Measurements from ENCODE around the gene SFXN5. TPM values are rescaled to one million over a fixed set of nuclear protein-coding genes. Genes with fewer than 3 reads are reported as not detected.

SFXN5 gene
- total RNA-seq, 1 experiment from 2014 or later: 31.3 TPM

DNA sequence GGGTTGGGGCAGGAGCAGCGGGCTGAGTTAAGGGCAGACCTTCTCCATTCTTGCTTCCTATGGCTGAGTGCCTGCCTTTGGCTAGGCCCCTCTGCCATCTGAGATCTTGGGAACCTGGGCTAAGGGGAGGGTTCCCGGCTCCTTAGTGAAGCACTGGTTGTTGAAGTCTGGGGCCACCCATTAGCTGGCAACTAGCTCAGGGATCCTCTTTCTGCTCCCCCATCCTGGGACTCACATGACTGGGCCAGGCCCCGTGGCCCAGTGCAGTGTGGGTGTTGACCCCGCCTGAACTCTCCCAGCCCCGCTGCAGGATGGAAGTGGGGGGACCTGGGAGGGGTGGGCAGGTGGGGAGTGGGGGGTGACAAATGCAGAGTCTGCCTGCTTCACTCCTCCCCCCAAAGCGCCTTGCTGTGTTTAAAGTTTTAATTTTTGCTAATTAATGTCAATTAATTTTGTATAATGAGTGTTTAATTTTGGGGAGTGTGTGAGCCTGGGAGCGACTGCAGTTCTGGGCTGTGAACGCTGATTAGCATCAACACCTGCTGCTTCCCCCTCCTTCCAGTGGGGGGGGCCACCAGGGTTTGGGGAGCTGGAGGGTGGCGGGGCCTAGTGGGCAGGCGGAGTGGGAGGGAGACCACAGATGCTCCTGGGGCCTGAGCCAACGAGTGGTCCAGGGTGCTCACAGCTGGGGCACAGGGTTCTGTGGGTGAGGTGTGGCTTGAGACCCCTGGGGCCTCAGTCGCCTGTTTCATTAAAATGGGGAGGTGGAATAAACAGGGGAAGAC is 99.0 kb downstream of the SFXN5 start:
- Histone ChIP-seq H3K4me3 (ENCODE audit: low read depth, low read length) (no peak overlapping the region), H3K9me3 (no peaks in the 10 kb centered on the region), H3K27me3 (replicated peaks; ENCODE audit: control insufficient read depth, insufficient read depth, low read length) (no peaks in the 10 kb centered on the region), H3K36me3 (ENCODE audit: control insufficient read depth, insufficient read depth, low read length) (no peaks in the 10 kb centered on the region), H3K4me1 (no peaks in the 10 kb centered on the region)
- H3K36me3 Mint-ChIP-seq (ENCODE audit: insufficient read depth, unreplicated experiment): no peaks in the 10 kb centered on the region
- intact Hi-C loops (cut with micrococcal nuclease; ENCODE audit: unreplicated experiment): loop anchor here (1.0 to 5.0 kb wide), 3 partner anchors 59 to 205 kb away; no protein-coding TSS in a partner anchor
- ChIA-PET CTCF (interaction anchor here (1.4 kb wide), 1 partner anchor 79 kb away, joined by 38 read pairs; no protein-coding TSS in a partner anchor), POLR2A (no interaction called here)
- no peak for DNase-seq
- H3K4me3 Mint-ChIP-seq (ENCODE audit: unreplicated experiment): no peak overlapping the region
- no peak overlapping the region for H3K27ac Mint-ChIP-seq (ENCODE audit: unreplicated experiment)
- no peaks in the 10 kb centered on the region for H3K9me3 Mint-ChIP-seq (ENCODE audit: unreplicated experiment)
- H3K27me3 Mint-ChIP-seq (ENCODE audit: insufficient read depth, unreplicated experiment): no peaks in the 10 kb centered on the region
- no TSS peak for BruUV-seq (replicated peaks)
- no peaks in the 10 kb centered on the region for H3K4me1 Mint-ChIP-seq (ENCODE audit: low read depth, unreplicated experiment)
- TF ChIP-seq, protein P1, sequence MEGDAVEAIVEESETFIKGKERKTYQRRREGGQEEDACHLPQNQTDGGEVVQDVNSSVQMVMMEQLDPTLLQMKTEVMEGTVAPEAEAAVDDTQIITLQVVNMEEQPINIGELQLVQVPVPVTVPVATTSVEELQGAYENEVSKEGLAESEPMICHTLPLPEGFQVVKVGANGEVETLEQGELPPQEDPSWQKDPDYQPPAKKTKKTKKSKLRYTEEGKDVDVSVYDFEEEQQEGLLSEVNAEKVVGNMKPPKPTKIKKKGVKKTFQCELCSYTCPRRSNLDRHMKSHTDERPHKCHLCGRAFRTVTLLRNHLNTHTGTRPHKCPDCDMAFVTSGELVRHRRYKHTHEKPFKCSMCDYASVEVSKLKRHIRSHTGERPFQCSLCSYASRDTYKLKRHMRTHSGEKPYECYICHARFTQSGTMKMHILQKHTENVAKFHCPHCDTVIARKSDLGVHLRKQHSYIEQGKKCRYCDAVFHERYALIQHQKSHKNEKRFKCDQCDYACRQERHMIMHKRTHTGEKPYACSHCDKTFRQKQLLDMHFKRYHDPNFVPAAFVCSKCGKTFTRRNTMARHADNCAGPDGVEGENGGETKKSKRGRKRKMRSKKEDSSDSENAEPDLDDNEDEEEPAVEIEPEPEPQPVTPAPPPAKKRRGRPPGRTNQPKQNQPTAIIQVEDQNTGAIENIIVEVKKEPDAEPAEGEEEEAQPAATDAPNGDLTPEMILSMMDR (IDR thresholded peaks at IDR 0.05; ENCODE audit: insufficient read depth in 1 of 2, low read depth in 1 of 2, low read length in 1 of 2, severe bottlenecking in 1 of 2, unreplicated experiment in 1 of 2): no peak

DNA sequence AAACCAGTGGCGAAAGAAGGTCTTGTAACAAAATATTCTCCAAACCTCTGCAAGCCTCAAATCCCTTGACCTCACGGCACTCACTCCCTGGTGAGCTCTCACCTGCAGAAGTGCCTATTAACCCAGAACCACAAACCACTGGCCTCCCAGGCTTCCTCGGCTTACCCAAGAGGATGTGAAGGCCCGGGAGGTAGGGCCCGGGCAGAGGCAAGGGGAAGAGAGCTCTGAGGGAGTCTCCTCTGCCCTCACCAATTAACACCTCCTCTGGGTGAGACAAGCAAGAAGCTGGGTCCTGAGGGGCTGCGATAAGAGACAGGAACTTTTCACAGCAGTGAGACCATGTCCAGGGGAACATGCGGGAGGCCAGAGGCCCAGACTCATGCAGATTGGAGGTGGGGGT is 100.5 kb downstream of the SFXN5 start:
- H3K9me3 Mint-ChIP-seq (ENCODE audit: unreplicated experiment): no peaks in the 10 kb centered on the region
- H3K27me3 Mint-ChIP-seq (ENCODE audit: insufficient read depth, unreplicated experiment): no peaks in the 10 kb centered on the region
- TF ChIP-seq, protein P1 (IDR thresholded peaks at IDR 0.05; ENCODE audit: insufficient read depth in 1 of 2, low read depth in 1 of 2, low read length in 1 of 2, severe bottlenecking in 1 of 2, unreplicated experiment in 1 of 2): no peak
- no TSS peak for BruUV-seq (replicated peaks)
- no peak overlapping the region for H3K27ac Mint-ChIP-seq (ENCODE audit: unreplicated experiment)
- no peaks in the 10 kb centered on the region for H3K36me3 Mint-ChIP-seq (ENCODE audit: insufficient read depth, unreplicated experiment)
- DNase-seq: no peak
- POLR2A ChIA-PET: no interaction called here
- no peak overlapping the region for H3K4me3 Mint-ChIP-seq (ENCODE audit: unreplicated experiment)
- no peaks in the 10 kb centered on the region for H3K4me1 ChIP-seq
- H3K36me3 ChIP-seq (ENCODE audit: control insufficient read depth, insufficient read depth, low read length): no peaks in the 10 kb centered on the region
- CTCF ChIA-PET: no interaction called here
- H3K27me3 ChIP-seq (replicated peaks; ENCODE audit: control insufficient read depth, insufficient read depth, low read length): no peaks in the 10 kb centered on the region
- H3K9me3 ChIP-seq: no peaks in the 10 kb centered on the region
- H3K4me1 Mint-ChIP-seq (ENCODE audit: low read depth, unreplicated experiment): no peaks in the 10 kb centered on the region
- no peak overlapping the region for H3K4me3 ChIP-seq (ENCODE audit: low read depth, low read length)
- intact Hi-C loops (cut with micrococcal nuclease; ENCODE audit: unreplicated experiment): loop anchor here (5.0 kb wide), 1 partner anchor 206 kb away; no protein-coding TSS in a partner anchor

DNA sequence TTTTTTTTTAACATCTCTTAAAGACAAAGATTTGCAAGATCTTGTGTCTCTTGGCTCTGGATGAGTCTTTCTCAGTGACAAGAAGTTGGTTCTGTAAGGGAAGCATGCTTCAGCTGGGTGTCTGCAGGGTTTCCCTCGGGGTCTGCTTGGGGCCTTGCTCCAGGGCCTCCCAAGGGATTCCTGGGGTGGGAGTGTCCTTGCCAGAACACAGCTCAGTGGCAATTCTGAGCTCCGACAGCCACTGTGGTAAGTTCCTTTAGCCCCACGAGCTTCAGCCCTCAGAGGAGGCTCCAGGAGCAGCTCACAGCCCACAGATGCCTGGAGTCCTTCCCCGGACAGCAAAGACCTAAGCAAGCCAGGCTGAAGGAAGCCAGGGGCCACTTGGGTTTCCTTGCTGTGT is 101.8 kb downstream of the SFXN5 start:
- ChIA-PET POLR2A (interaction anchor here (0.7 kb wide), 1 partner anchor 9 kb away, joined by 5 read pairs; no protein-coding TSS in a partner anchor), CTCF (no interaction called here)
- no peak overlapping the region for H3K27ac Mint-ChIP-seq (ENCODE audit: unreplicated experiment)

More for the DNA sequence above, 101.8 kb downstream of the SFXN5 start:
- H3K9me3 ChIP-seq: no peaks in the 10 kb centered on the region
- H3K4me1 Mint-ChIP-seq (ENCODE audit: low read depth, unreplicated experiment): no peaks in the 10 kb centered on the region
- H3K36me3 ChIP-seq (ENCODE audit: control insufficient read depth, insufficient read depth, low read length): no peaks in the 10 kb centered on the region
- H3K27me3 Mint-ChIP-seq (ENCODE audit: insufficient read depth, unreplicated experiment): no peaks in the 10 kb centered on the region
- no peaks in the 10 kb centered on the region for H3K9me3 Mint-ChIP-seq (ENCODE audit: unreplicated experiment)
- TF ChIP-seq, protein P1 (IDR thresholded peaks at IDR 0.05; ENCODE audit: insufficient read depth in 1 of 2, low read depth in 1 of 2, low read length in 1 of 2, severe bottlenecking in 1 of 2, unreplicated experiment in 1 of 2): no peak
- H3K4me3 Mint-ChIP-seq (ENCODE audit: unreplicated experiment): no peak overlapping the region
- H3K27me3 ChIP-seq (replicated peaks; ENCODE audit: control insufficient read depth, insufficient read depth, low read length): no peaks in the 10 kb centered on the region
- intact Hi-C loops (cut with micrococcal nuclease; ENCODE audit: unreplicated experiment): loop anchor here (5.0 kb wide), 1 partner anchor 208 kb away; no protein-coding TSS in a partner anchor
- BruUV-seq (replicated peaks): no TSS peak
- no peak for DNase-seq
- H3K4me1 ChIP-seq: no peaks in the 10 kb centered on the region
- H3K4me3 ChIP-seq (ENCODE audit: low read depth, low read length): no peak overlapping the region
- no peaks in the 10 kb centered on the region for H3K36me3 Mint-ChIP-seq (ENCODE audit: insufficient read depth, unreplicated experiment)

Data from Caco-2 (cell line).